ENCODE measurements around the gene SNRPB.

The SNRPB gene

GRCh38 chr20:2473516-2473915, 2.9 kb upstream of the SNRPB start:
- no peak for DNase-seq

GRCh38 chr20:2469991-2470422, 582 bp downstream of the SNRPB start:
- DNase-seq, result peak; percentile 26

GRCh38 chr20:2468581-2469407, 1.8 kb downstream of the SNRPB start:
- DNase-seq, result no peak

DNA sequence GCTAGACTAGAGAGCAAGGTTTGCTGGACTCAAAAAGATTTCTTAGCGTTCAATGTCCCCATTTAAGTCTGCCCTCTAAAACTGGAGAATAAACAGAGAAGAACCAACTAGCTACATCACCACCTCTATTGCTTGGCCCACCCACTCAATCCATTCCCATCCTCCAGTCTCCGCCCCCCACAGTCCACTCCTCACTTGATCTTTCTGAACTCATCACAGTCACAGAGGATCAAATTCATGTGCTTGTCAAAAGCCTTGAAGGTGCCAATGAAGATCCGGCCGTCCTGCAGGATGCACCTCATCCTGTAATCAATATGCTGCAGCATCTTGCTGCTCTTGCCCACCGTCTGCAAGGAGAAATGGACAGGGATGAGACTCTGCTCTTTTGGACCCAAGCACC, 3.2 kb downstream of the SNRPB start:
- no peak for DNase-seq

- no peak for DNase-seq
These were observed 5.5 kb downstream of the SNRPB start for GRCh38 chr20:2465100-2465499.

GRCh38 chr20:2463616-2464365, 6.8 kb downstream of the SNRPB start:
- DNase-seq, result no peak

- no peak for DNase-seq
These were observed 8.1 kb downstream of the SNRPB start for GRCh38 chr20:2462484-2462883.

DNA sequence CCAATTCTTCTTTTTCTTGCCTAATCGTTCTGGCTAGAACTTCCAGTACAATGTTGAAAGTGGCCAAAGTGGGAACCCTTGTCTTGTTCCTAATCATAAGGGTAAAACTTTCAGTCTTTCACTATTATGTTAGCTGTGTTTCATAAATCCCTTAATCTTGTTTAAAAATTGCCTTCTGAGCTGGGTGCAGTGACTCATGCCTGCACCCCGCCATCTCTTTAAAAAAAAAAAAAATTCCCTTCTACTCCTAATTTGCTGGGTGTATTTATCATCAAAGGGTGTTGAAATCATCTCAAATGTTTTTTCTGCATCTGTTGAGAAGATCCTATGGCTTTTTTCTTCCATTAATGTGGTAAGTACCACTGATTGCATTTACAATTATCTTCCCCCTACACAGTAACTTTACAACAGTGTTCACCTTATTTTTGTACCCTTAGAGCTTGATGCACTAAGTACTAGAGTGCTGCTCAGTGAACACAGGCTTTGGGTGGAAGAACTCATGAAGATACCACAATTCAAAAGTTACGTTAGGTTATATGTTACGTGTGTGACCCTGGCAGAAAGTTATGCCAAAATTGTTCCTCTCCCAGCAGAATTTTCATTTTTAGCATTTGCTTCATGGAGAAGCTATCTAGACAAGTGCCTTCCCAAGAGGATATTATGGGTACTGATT, 9.7 kb downstream of the SNRPB start:
- no peak for DNase-seq

GRCh38 chr20:2459981-2460751, 10.4 kb downstream of the SNRPB start:
- DNase-seq, result no peak

- DNase-seq, result no peak
These were observed 11.6 kb downstream of the SNRPB start for GRCh38 chr20:2458919-2459499.

GRCh38 chr20:2455771-2456497, 14.7 kb downstream of the SNRPB start:
- no peak for DNase-seq

DNA sequence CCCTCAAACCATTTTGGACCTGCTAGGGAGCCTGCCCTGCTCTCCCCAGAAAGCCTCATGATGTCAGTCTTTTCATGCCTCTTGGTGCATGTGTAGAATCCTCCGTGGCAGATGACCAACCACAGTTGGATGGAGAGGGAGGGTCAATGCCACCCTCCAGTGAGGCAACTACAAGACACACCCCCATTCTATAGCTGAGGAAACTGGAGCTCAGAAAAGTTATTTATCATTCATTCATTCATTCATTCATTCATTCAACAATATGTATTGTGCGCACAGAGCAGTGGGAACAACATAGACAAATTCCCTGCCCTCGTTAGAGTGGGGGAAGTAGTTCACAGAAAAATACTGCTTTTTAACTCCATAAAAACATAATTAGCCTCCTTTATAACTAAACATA, 16.8 kb downstream of the SNRPB start:
- no peak for DNase-seq

DNA sequence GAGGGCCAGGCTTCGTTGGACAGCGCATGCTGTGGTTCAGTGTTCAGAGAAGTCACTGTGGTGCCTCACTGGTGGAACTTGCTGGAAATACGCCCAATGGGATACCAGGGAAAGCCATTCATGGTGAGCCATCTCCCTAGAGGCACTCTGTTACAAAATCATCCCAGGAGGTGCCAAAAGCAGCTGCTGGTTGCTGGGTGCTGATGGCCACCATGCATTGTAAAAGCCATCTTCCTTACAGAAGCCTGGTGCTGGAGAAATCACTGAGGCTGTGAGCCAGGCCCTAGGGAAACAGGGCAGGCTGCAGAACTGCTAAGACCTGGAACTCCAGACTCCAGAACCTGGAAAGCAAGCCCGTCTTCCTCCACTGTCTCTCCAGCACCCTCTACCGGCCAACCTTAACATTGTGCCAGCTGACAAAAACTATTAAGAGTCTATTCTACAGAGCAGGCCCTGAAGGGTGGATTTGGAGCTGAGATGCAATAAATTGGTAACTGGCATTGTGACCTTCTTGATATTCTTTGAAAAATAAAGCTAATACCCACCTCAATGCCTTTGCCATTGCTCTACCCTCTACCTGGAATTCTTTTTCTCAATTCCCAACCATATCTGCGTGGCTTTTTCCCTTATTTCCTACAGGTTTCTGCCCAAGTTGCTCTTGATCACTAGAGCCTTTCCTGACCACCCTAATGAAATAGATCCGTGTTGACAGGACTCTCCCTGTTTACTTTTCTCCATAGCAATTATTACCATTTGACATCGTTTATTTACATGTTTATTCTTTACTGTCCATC, 18.5 kb downstream of the SNRPB start:
- peak; percentile 59 for DNase-seq

DNA sequence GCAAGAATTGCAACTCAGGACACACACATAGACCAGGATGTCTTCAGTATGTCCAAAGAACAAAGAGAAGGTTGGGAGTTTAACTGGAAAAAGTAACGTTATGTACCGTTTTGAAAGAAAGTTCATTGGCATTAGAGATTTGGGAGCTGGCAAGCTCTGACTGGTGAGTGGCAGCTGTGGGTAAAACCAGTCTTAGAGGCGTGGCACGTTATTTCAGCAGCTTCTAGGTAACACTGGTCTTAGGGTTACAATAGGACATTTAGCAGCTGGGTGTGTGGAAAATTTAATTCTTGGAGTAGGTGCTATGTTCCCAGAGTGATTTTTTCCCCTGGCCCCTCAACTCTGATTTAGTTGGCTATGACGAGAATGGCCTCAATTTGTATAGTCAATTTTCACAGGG, 19.2 kb downstream of the SNRPB start:
- no peak for DNase-seq

- DNase-seq, result no peak
These were observed 21.2 kb downstream of the SNRPB start for GRCh38 chr20:2449386-2449785.

DNA sequence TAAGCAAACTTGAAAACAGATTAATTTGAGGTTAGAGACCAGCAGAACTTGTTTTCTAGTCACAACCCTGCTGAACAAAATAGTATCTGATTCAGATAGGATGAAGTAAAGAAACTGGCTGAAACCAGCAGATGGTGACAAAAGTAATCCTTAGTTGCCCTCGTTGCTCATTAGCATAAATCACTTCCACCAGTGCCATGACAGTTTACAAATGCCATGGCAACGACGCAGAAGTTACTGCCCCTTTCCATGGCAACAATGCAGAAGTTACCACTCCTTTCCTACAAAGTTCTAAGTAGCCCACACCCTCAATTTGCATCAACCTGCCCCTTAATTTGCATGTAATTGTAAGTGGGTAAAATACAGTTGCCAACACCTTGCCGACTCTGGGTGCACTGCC, 23.7 kb downstream of the SNRPB start:
- DNase-seq, result no peak

DNA sequence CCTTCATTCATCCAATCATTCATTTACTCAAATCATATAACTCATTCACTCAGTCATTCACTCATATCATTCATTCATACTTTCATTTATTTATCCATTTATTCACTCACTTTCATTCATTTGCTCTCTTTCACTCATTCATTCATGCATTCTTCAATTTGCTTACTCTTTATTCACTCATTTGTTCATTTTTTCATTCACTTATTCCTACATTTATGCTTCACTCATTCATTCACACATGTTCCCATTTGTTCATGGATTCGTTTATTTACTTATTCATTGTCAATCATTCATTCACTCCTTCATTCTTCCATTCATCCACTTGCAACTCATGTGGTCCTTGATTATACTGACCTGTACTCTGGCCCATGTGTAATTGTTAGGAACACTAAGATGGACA, 39.4 kb downstream of the SNRPB start:
- no peak for DNase-seq

DNA sequence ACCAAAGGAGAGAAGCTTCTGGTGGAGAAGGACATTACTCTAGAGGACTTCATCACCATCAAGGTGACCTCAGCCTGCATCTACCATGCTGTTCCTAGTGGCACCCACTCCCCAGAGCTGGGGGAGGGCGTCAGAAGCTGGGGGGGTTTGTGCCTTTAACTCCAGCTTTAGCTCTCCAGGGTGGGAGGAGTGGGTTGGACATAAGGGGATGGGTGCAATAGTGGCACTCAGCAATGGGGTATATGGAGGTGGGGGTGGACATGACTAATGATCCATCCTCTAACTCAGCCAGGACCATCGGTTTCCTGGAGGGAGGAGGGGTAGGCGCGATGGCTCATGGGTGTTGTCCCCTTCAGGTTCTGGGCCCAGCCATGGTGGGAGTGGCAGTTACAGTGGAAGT, 40.1 kb downstream of the SNRPB start:
- no peak for DNase-seq

GRCh38 chr20:2429051-2429450, 41.5 kb downstream of the SNRPB start:
- DNase-seq, result no peak

DNA sequence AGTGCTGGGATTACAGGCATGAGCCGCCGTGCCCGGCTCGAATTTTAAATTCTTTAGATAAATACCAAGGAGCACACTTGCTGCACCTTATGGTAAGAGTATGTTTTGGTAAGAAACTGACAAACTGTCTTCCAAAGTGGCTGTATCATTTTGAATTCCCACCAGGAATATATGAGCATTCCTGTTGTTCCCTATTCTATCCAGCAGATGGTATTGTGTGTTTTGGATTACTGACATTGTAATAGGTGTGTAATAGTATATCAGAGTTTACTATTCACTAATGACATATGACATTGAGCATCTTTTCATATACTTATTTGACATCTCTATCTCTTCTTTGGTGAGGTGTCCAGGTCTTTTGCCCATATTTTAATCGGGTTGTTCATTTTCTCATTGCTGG, 49.3 kb downstream of the SNRPB start:
- no peak for DNase-seq

- DNase-seq, result no peak
These were observed 50.1 kb downstream of the SNRPB start for GRCh38 chr20:2420510-2420909.

All from SHP77 treated with DMSO at 0.1 percent for 48 hours (cell line).